WTC11 (cell line): ENCODE results near the gene IFT122. TPM values are rescaled to one million over a fixed set of nuclear protein-coding genes. Genes with fewer than 3 reads are reported as not detected.

Experiments used
- ATAC-seq: fragments of 200-7000 bp; cut with Tn5 transposase; 2 replicates; pipeline ENCODE4 v1.10.0; 2021; ENCODE audit warnings: mild to moderate bottlenecking, moderate library complexity
- CTCF ChIA-PET: fragments of 300-600 bp; sonication (Branson Sonifier 250); formaldehyde crosslinking; loops from one replicate; lab custom pipeline; 2021; ENCODE audit warnings: antibody characterized with exemption; lab: Charles Lee
- POLR2A ChIA-PET: fragments of 350-600 bp; sonication (Branson Sonifier 250); formaldehyde crosslinking; loops from one replicate; lab custom pipeline; 2021; ENCODE audit warnings: antibody characterized with exemption; lab: Charles Lee
- DNase-seq: peaks from one replicate; pipeline ENCODE4 v3.0.0; 2021; ENCODE audit warnings: low spot score
- H3K27ac Mint-ChIP-seq: 2 replicates; pipeline ENCODE4 v1.8.0; 2021; ENCODE audit warnings: mixed read lengths
- H3K27me3 Mint-ChIP-seq: 2 replicates; pipeline ENCODE4 v1.8.0; 2021; ENCODE audit warnings: low read depth, mild to moderate bottlenecking, moderate library complexity, mixed read lengths
- H3K36me3 Mint-ChIP-seq: 2 replicates; pipeline ENCODE4 v1.8.0; 2021; ENCODE audit warnings: mixed read lengths
- H3K4me1 Mint-ChIP-seq: 2 replicates; pipeline ENCODE4 v1.8.0; 2022; ENCODE audit warnings: mixed read lengths
- H3K4me3 Mint-ChIP-seq: 2 replicates; pipeline ENCODE4 v1.8.0; 2021; ENCODE audit warnings: mild to moderate bottlenecking, moderate library complexity, mixed read lengths
- H3K9me3 Mint-ChIP-seq: 2 replicates; pipeline ENCODE4 v1.8.0; 2021; ENCODE audit warnings: mixed read lengths
- FOXJ3 ChIP-seq: sonication (generic); formaldehyde crosslinking; IDR thresholded peaks from 2 replicates; pipeline ENCODE4 v1.9.0; 2021; ENCODE audit warnings: missing genetic modification reagents, mild to moderate bottlenecking, borderline replicate concordance
- JAZF1 ChIP-seq: fragments of 250-450 bp; sonication (Bioruptor Pico); IDR thresholded peaks from 2 replicates; pipeline ENCODE4 v1.9.0; 2021; ENCODE audit warnings: moderate library complexity, mild to moderate bottlenecking, inconsistent platforms
- OVOL2 ChIP-seq: fragments of 250-450 bp; sonication (Bioruptor Pico); IDR thresholded peaks from 2 replicates; pipeline ENCODE4 v1.9.0; 2021; ENCODE audit warnings: mild to moderate bottlenecking, borderline replicate concordance
- RORB ChIP-seq: fragments of 250-450 bp; sonication (Bioruptor Pico); IDR thresholded peaks from 2 replicates; pipeline ENCODE4 v1.9.0; 2021; ENCODE audit warnings: mild to moderate bottlenecking
- SP1 ChIP-seq: sonication (generic); formaldehyde crosslinking; conservative IDR thresholded peaks from 2 replicates; pipeline ENCODE4 v1.8.1; 2022; ENCODE audit warnings: missing genetic modification reagents
- ZNF232 ChIP-seq: sonication (generic); formaldehyde crosslinking; IDR thresholded peaks from 2 replicates; pipeline ENCODE4 v1.8.0; 2022; ENCODE audit warnings: mild to moderate bottlenecking, missing genetic modification reagents
- ZNF396 ChIP-seq: fragments of 250-450 bp; sonication (Bioruptor Pico); IDR thresholded peaks from 2 replicates; pipeline ENCODE4 v1.8.0; 2021; ENCODE audit warnings: mild to moderate bottlenecking, moderate library complexity, borderline replicate concordance
- ZNF416 ChIP-seq: fragments of 250-450 bp; sonication (Bioruptor Pico); IDR thresholded peaks from 2 replicates; pipeline ENCODE4 v1.9.0; 2021; ENCODE audit warnings: mild to moderate bottlenecking, inconsistent platforms
- total RNA-seq: library from RNA; stranded (reverse); gene quantifications from 3 replicates; pipeline ENCODE4 v1.2.3, GENCODE V29; 2021
- TF ChIP-seq, protein P1 (sequence below): sonication (generic); formaldehyde crosslinking; IDR thresholded peaks from 2 replicates; pipeline ENCODE4 v1.8.1; 2023; ENCODE audit warnings: mild to moderate bottlenecking, missing genetic modification reagents
- TF ChIP-seq, protein P2 (sequence below): fragments of 250-450 bp; sonication (Bioruptor Pico); conservative IDR thresholded peaks from 2 replicates; pipeline ENCODE4 v1.9.0; 2021; ENCODE audit warnings: mild to moderate bottlenecking
- TF ChIP-seq, protein P3 (sequence below): sonication (generic); formaldehyde crosslinking; IDR thresholded peaks from 2 replicates; pipeline ENCODE4 v1.8.1; 2023; ENCODE audit warnings: mild to moderate bottlenecking, missing genetic modification reagents, moderate library complexity
- TF ChIP-seq, protein P4 (sequence below): sonication (generic); formaldehyde crosslinking; IDR thresholded peaks from 2 replicates; pipeline ENCODE4 v1.8.0; 2023; ENCODE audit warnings: mild to moderate bottlenecking, missing genetic modification reagents
- TF ChIP-seq, protein P5 (sequence below): fragments of 200-600 bp; IDR thresholded peaks from 2 replicates; pipeline ENCODE4 v1.8.0; 2022; ENCODE audit warnings: antibody characterized with exemption
- TF ChIP-seq, protein P6 (sequence below): sonication (generic); formaldehyde crosslinking; IDR thresholded peaks from 2 replicates; pipeline ENCODE4 v1.8.1; 2022; ENCODE audit warnings: mild to moderate bottlenecking, moderate library complexity, missing genetic modification reagents
- TF ChIP-seq, protein P7 (sequence below): fragments of 250-450 bp; sonication (Bioruptor Pico); IDR thresholded peaks from 2 replicates; pipeline ENCODE4 v1.9.0; 2021; ENCODE audit warnings: mild to moderate bottlenecking, borderline replicate concordance
- TF ChIP-seq, protein P8 (sequence below): sonication (generic); formaldehyde crosslinking; IDR thresholded peaks from 2 replicates; pipeline ENCODE4 v1.8.0; 2023; ENCODE audit warnings: missing genetic modification reagents, mild to moderate bottlenecking, borderline replicate concordance

IFT122 gene
- total RNA-seq, 1 experiment from 2014 or later: 22.8 TPM

DNA sequence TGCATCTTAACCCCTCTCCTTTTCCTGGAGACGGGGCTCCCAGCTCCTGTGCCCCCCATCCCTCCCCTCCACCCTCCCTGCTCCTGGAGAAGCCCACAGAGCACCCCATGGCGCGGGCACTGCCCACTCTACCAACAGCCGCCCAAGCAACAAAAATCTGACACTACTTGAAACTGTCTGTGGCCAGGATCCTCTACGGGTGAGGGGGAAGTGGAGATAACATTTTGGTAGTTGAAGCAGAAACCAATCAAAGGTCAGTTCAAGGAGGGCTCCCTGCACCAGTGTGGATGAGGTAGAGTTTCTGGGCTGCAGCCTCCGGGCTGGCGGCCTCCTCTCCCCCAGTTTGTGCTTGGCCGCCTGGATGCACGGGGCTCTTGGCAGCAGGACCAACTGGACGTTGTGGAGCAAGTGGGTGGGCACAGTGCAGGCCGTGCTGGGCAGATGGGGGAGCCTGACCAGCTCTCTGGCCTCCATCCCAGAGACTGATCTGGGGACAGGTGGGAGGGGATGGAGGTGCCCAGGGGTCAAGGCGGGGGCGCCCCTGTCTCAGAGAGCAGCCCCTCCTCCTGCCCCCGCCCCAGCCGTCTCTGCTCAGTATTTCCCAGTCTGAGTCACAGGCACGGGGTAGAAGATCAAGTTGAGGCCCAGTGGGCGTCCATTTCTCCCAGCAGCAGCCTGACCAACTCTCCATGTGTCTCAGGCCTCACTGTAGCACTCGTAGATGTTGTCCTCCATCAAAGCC lies 115.8 kb downstream of the IFT122 start:
- ChIA-PET CTCF (interaction anchor here (1.6 to 2.2 kb wide), 4 partner anchors 9 to 73 kb away, joined by 4 to 12 read pairs (median 7); no protein-coding TSS in a partner anchor), POLR2A (no interaction called here)
- Mint-ChIP-seq H3K9me3 (no peaks in the 10 kb centered on the region), H3K27ac (no peak overlapping the region), H3K36me3 (peaks cover 5% of the 10 kb centered on the region), H3K4me1 (peaks cover 44% of the 10 kb centered on the region), H3K4me3 (no peak overlapping the region), H3K27me3 (no peaks in the 10 kb centered on the region)
- no peak for ATAC-seq
- DNase-seq: no peak
- TF ChIP-seq SP1 (CRISPR knock-in tag) (no peak), ZNF396 (CRISPR knock-in tag) (no peak), OVOL2 (CRISPR knock-in tag) (no peak), RORB (CRISPR knock-in tag) (no peak), ZNF232 (CRISPR knock-in tag) (no peak), FOXJ3 (CRISPR knock-in tag) (no peak), JAZF1 (no peak), ZNF416 (CRISPR knock-in tag) (no peak)
- TF ChIP-seq, protein P1, sequence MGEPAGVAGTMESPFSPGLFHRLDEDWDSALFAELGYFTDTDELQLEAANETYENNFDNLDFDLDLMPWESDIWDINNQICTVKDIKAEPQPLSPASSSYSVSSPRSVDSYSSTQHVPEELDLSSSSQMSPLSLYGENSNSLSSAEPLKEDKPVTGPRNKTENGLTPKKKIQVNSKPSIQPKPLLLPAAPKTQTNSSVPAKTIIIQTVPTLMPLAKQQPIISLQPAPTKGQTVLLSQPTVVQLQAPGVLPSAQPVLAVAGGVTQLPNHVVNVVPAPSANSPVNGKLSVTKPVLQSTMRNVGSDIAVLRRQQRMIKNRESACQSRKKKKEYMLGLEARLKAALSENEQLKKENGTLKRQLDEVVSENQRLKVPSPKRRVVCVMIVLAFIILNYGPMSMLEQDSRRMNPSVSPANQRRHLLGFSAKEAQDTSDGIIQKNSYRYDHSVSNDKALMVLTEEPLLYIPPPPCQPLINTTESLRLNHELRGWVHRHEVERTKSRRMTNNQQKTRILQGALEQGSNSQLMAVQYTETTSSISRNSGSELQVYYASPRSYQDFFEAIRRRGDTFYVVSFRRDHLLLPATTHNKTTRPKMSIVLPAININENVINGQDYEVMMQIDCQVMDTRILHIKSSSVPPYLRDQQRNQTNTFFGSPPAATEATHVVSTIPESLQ: no peak
- TF ChIP-seq, protein P2, sequence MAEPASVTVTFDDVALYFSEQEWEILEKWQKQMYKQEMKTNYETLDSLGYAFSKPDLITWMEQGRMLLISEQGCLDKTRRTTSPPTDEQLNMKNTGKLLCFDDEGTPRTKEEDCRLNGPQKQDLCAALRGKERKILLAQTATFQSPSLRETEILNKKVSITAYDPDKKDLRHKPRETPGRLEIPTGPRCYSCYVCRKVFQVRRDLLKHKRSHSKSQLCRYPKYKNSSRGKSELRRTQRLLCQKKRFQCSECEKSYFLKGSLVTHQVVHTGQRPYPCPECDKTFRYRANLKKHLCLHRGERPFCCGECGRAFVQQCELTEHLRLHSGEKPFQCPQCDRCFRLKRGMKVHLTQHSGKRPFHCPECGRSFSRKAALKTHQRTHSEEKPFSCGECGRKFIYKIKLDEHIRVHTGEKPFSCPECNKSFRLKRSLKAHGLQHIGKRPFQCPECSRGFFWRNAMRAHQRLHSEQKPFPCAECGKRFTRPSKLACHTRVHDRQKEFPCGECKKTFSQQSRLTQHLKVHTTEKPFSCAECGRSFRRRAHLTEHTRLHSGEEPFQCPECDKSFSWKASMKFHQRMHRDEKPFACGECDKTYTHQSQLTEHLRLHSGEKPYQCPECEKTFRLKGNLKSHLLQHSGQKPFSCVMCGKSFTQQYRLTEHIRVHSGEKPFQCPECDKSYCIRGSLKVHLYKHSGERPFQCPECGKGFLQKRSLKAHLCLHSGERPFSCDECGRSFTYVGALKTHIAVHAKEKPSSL (CRISPR knock-in tag): no peak
- TF ChIP-seq, protein P3, sequence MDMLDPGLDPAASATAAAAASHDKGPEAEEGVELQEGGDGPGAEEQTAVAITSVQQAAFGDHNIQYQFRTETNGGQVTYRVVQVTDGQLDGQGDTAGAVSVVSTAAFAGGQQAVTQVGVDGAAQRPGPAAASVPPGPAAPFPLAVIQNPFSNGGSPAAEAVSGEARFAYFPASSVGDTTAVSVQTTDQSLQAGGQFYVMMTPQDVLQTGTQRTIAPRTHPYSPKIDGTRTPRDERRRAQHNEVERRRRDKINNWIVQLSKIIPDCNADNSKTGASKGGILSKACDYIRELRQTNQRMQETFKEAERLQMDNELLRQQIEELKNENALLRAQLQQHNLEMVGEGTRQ (CRISPR knock-in tag): no peak
- TF ChIP-seq, protein P4, sequence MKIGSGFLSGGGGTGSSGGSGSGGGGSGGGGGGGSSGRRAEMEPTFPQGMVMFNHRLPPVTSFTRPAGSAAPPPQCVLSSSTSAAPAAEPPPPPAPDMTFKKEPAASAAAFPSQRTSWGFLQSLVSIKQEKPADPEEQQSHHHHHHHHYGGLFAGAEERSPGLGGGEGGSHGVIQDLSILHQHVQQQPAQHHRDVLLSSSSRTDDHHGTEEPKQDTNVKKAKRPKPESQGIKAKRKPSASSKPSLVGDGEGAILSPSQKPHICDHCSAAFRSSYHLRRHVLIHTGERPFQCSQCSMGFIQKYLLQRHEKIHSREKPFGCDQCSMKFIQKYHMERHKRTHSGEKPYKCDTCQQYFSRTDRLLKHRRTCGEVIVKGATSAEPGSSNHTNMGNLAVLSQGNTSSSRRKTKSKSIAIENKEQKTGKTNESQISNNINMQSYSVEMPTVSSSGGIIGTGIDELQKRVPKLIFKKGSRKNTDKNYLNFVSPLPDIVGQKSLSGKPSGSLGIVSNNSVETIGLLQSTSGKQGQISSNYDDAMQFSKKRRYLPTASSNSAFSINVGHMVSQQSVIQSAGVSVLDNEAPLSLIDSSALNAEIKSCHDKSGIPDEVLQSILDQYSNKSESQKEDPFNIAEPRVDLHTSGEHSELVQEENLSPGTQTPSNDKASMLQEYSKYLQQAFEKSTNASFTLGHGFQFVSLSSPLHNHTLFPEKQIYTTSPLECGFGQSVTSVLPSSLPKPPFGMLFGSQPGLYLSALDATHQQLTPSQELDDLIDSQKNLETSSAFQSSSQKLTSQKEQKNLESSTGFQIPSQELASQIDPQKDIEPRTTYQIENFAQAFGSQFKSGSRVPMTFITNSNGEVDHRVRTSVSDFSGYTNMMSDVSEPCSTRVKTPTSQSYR (CRISPR knock-in tag): no peak
- TF ChIP-seq, protein P5, sequence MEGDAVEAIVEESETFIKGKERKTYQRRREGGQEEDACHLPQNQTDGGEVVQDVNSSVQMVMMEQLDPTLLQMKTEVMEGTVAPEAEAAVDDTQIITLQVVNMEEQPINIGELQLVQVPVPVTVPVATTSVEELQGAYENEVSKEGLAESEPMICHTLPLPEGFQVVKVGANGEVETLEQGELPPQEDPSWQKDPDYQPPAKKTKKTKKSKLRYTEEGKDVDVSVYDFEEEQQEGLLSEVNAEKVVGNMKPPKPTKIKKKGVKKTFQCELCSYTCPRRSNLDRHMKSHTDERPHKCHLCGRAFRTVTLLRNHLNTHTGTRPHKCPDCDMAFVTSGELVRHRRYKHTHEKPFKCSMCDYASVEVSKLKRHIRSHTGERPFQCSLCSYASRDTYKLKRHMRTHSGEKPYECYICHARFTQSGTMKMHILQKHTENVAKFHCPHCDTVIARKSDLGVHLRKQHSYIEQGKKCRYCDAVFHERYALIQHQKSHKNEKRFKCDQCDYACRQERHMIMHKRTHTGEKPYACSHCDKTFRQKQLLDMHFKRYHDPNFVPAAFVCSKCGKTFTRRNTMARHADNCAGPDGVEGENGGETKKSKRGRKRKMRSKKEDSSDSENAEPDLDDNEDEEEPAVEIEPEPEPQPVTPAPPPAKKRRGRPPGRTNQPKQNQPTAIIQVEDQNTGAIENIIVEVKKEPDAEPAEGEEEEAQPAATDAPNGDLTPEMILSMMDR: no peak
- TF ChIP-seq, protein P6, sequence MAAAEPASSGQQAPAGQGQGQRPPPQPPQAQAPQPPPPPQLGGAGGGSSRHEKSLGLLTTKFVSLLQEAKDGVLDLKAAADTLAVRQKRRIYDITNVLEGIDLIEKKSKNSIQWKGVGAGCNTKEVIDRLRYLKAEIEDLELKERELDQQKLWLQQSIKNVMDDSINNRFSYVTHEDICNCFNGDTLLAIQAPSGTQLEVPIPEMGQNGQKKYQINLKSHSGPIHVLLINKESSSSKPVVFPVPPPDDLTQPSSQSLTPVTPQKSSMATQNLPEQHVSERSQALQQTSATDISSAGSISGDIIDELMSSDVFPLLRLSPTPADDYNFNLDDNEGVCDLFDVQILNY (CRISPR knock-in tag): no peak
- TF ChIP-seq, protein P7, sequence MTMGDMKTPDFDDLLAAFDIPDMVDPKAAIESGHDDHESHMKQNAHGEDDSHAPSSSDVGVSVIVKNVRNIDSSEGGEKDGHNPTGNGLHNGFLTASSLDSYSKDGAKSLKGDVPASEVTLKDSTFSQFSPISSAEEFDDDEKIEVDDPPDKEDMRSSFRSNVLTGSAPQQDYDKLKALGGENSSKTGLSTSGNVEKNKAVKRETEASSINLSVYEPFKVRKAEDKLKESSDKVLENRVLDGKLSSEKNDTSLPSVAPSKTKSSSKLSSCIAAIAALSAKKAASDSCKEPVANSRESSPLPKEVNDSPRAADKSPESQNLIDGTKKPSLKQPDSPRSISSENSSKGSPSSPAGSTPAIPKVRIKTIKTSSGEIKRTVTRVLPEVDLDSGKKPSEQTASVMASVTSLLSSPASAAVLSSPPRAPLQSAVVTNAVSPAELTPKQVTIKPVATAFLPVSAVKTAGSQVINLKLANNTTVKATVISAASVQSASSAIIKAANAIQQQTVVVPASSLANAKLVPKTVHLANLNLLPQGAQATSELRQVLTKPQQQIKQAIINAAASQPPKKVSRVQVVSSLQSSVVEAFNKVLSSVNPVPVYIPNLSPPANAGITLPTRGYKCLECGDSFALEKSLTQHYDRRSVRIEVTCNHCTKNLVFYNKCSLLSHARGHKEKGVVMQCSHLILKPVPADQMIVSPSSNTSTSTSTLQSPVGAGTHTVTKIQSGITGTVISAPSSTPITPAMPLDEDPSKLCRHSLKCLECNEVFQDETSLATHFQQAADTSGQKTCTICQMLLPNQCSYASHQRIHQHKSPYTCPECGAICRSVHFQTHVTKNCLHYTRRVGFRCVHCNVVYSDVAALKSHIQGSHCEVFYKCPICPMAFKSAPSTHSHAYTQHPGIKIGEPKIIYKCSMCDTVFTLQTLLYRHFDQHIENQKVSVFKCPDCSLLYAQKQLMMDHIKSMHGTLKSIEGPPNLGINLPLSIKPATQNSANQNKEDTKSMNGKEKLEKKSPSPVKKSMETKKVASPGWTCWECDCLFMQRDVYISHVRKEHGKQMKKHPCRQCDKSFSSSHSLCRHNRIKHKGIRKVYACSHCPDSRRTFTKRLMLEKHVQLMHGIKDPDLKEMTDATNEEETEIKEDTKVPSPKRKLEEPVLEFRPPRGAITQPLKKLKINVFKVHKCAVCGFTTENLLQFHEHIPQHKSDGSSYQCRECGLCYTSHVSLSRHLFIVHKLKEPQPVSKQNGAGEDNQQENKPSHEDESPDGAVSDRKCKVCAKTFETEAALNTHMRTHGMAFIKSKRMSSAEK (CRISPR knock-in tag): no peak
- TF ChIP-seq, protein P8, sequence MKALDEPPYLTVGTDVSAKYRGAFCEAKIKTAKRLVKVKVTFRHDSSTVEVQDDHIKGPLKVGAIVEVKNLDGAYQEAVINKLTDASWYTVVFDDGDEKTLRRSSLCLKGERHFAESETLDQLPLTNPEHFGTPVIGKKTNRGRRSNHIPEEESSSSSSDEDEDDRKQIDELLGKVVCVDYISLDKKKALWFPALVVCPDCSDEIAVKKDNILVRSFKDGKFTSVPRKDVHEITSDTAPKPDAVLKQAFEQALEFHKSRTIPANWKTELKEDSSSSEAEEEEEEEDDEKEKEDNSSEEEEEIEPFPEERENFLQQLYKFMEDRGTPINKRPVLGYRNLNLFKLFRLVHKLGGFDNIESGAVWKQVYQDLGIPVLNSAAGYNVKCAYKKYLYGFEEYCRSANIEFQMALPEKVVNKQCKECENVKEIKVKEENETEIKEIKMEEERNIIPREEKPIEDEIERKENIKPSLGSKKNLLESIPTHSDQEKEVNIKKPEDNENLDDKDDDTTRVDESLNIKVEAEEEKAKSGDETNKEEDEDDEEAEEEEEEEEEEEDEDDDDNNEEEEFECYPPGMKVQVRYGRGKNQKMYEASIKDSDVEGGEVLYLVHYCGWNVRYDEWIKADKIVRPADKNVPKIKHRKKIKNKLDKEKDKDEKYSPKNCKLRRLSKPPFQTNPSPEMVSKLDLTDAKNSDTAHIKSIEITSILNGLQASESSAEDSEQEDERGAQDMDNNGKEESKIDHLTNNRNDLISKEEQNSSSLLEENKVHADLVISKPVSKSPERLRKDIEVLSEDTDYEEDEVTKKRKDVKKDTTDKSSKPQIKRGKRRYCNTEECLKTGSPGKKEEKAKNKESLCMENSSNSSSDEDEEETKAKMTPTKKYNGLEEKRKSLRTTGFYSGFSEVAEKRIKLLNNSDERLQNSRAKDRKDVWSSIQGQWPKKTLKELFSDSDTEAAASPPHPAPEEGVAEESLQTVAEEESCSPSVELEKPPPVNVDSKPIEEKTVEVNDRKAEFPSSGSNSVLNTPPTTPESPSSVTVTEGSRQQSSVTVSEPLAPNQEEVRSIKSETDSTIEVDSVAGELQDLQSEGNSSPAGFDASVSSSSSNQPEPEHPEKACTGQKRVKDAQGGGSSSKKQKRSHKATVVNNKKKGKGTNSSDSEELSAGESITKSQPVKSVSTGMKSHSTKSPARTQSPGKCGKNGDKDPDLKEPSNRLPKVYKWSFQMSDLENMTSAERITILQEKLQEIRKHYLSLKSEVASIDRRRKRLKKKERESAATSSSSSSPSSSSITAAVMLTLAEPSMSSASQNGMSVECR: no peak
